ENCODE measurements around the gene VN1R4.

DNA sequence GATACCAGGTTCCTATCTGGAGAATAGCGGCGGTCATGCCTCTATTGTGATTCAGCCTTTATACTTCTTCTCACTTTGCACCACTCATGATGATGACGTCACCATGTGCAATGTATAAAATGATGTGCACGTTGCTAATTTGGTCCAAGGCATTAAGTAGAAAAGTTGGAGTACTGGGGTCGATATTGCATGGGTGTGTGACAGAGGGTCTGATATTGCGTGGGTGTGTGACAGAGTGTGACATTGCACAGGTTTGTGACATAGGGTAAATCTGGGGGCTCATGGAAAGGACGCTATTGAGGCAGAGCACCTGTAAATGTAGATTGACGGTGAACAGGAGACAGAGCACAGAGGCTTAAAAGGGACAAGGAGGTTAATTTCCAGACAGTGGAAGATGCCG lies 4.5 kb upstream of the VN1R4 start:
- TF ChIP-seq, protein P1, sequence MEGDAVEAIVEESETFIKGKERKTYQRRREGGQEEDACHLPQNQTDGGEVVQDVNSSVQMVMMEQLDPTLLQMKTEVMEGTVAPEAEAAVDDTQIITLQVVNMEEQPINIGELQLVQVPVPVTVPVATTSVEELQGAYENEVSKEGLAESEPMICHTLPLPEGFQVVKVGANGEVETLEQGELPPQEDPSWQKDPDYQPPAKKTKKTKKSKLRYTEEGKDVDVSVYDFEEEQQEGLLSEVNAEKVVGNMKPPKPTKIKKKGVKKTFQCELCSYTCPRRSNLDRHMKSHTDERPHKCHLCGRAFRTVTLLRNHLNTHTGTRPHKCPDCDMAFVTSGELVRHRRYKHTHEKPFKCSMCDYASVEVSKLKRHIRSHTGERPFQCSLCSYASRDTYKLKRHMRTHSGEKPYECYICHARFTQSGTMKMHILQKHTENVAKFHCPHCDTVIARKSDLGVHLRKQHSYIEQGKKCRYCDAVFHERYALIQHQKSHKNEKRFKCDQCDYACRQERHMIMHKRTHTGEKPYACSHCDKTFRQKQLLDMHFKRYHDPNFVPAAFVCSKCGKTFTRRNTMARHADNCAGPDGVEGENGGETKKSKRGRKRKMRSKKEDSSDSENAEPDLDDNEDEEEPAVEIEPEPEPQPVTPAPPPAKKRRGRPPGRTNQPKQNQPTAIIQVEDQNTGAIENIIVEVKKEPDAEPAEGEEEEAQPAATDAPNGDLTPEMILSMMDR (IDR thresholded peaks at IDR 0.05): no peak
- TF ChIP-seq POLR2A (IDR thresholded peaks at IDR 0.05): no peak

All from lower leg skin (tissue), 3 donors.